Right kidney (tissue), 1 donor: ENCODE data around the gene RREB1.

Source experiments
- DNase-seq: peaks from one replicate; pipeline ENCODE4 v3.0.0-alpha.2; 2016

Gene RREB1

GRCh38 chr6:7224731-7225130 lies 117.0 kb downstream of the RREB1 start:
- DNase-seq = no peak

- DNase-seq = no peak
Observed at GRCh38 chr6:7228662-7229375, 121.1 kb downstream of the RREB1 start.

- DNase-seq = no peak
Observed at GRCh38 chr6:7229376-7230326, 121.9 kb downstream of the RREB1 start.

GRCh38 chr6:7230327-7230691 lies 122.5 kb downstream of the RREB1 start:
- DNase-seq = no peak

GRCh38 chr6:7230956-7231713 lies 123.4 kb downstream of the RREB1 start:
- no peak for DNase-seq

- no peak for DNase-seq
Observed at GRCh38 chr6:7232351-7232750, 124.6 kb downstream of the RREB1 start.

GRCh38 chr6:7234547-7234946 lies 126.8 kb downstream of the RREB1 start:
- no peak for DNase-seq

- DNase-seq = no peak
Observed at GRCh38 chr6:7235712-7236305, 128.0 kb downstream of the RREB1 start.

- DNase-seq = no peak
Observed at GRCh38 chr6:7236306-7237209, 128.8 kb downstream of the RREB1 start.

GRCh38 chr6:7237653-7238188 lies 130.0 kb downstream of the RREB1 start:
- no peak for DNase-seq

GRCh38 chr6:7238526-7238899 lies 130.8 kb downstream of the RREB1 start:
- DNase-seq = no peak

GRCh38 chr6:7238900-7239589 lies 131.3 kb downstream of the RREB1 start:
- peak; percentile 64 for DNase-seq

GRCh38 chr6:7239590-7239948 lies 131.8 kb downstream of the RREB1 start:
- no peak for DNase-seq

- DNase-seq = no peak
Observed at GRCh38 chr6:7240351-7240750, 132.6 kb downstream of the RREB1 start.

GRCh38 chr6:7241160-7241559 lies 133.4 kb downstream of the RREB1 start:
- no peak for DNase-seq

- DNase-seq = peak; percentile 71
Observed at GRCh38 chr6:7241709-7242645, 134.2 kb downstream of the RREB1 start.

GRCh38 chr6:7242835-7243178 lies 135.0 kb downstream of the RREB1 start:
- DNase-seq = no peak

- DNase-seq = peak; percentile 71
Observed at GRCh38 chr6:7243179-7243981, 135.6 kb downstream of the RREB1 start.
